HL-60 (cell line): ENCODE results near the gene PDXP.

ENCODE experiments used
- CTCF ChIP-seq: IDR thresholded peaks from one replicate; pipeline ENCODE4 v1.5.1; 2011; ENCODE audit warnings: low read length, control low read depth, inconsistent platforms; ENCODE audit not compliant: insufficient read depth
- GABPA ChIP-seq: IDR thresholded peaks from 2 replicates; pipeline ENCODE4 v1.6.1; 2012; ENCODE audit warnings: low read depth
- POLR2AphosphoS5 ChIP-seq: IDR thresholded peaks from 2 replicates; pipeline ENCODE4 v1.6.1; 2012; ENCODE audit warnings: low read depth

- TF ChIP-seq CTCF (no peak), POLR2AphosphoS5 (no peak; the same call in 1 of the 2 replicates), GABPA (no peak)
Observed at GRCh38 chr22:37618674-37619073, 39.8 kb upstream of the PDXP start.
